Measurements from ENCODE around the gene NPIPA2. TPM values are rescaled to one million over a fixed set of nuclear protein-coding genes. Genes with fewer than 3 reads are reported as not detected.
"Not testable (repeated sequence)": the region's sequence is repeated elsewhere in the genome, so short reads cannot be mapped to it uniquely, and the experiment has no call there.

NPIPA2 gene
- total RNA-seq, 1 donor from 2014 or later, result 13.0 TPM

DNA sequence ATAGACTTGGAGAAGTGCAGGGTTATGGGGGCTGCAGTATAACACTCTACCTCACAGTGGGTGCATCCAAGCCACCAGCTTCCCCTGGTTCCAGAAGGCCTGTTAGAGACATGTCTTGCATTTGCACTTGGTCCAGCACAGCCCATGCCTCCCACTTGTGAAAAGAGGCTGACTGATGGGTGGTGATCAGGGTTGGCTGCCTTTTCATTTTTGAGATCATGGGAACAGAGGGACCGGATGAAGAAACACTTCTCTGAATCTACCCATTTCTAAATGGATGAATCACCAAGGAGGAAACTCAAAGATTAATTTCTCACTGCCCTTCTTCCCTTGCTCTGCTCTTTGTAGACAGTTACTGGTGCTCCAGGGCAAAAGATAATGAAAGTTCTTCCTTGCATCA, 43.8 kb downstream of the NPIPA2 start:
- not testable (repeated sequence) for H3K27ac Mint-ChIP-seq (ENCODE audit: unreplicated experiment); H3K36me3 Mint-ChIP-seq (ENCODE audit: low read depth); H3K9me3 Mint-ChIP-seq (ENCODE audit: low read depth); H3K27me3 Mint-ChIP-seq (ENCODE audit: low read depth); H3K4me1 Mint-ChIP-seq (ENCODE audit: low read depth); H3K4me3 Mint-ChIP-seq (ENCODE audit: unreplicated experiment); DNase-seq (ENCODE audit: low spot score)

DNA sequence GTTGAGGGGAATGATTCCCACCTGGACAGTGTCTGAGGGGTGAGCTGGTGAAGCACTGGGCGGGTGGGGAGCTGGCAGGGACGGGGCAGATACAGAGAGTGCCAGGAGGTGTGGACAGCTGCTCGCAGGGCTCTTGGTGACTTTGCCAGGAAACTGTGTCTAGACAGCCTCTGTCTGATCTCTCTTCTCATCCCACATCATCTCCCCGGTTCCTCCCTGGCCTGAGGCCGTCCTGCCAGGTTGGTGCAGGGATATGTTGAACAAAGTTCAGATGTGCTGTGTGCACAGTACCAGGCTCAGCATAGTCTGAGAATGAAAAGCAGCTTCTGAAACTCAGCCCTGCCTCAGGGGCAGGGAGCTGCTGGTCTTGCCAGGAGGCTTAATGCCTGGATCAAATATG, 47.2 kb downstream of the NPIPA2 start:
- H3K9me3 Mint-ChIP-seq (ENCODE audit: low read depth); H3K27ac Mint-ChIP-seq (ENCODE audit: unreplicated experiment); H3K4me3 Mint-ChIP-seq (ENCODE audit: unreplicated experiment): not testable (repeated sequence)

DNA sequence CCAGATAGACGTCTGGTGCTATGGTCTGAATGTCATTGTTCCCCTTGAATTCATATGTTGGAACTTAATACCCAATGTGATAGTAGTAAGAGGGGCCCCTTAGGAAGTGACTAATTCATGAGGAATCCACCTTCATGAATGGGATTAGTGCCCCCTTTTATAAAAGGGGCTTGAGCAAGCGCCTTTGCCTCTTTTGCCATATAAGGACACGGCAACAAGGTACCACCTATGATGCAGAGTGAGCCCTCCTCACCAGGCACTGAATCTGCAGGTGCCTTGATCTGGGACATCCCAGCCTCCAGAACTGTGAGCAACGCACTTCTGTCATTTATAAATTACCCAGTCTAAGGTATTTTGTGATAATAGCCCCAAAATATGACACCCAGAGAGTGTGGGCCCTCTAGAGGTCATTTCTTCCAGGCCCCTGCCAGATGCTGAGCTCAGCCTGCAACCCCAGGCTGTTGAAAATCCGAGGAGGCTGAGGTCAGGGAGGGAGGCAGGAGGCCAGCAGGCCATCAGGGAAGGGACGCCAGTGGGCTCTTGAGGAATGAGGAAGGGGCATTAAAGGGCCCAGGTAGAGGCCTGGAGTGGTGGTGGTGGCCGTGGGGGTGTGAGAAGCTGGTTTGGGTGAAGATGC, 48.1 kb downstream of the NPIPA2 start:
- H3K4me3 Mint-ChIP-seq (ENCODE audit: unreplicated experiment); DNase-seq (ENCODE audit: low spot score); H3K4me1 Mint-ChIP-seq (ENCODE audit: low read depth); H3K9me3 Mint-ChIP-seq (ENCODE audit: low read depth); H3K27me3 Mint-ChIP-seq (ENCODE audit: low read depth); H3K27ac Mint-ChIP-seq (ENCODE audit: unreplicated experiment); H3K36me3 Mint-ChIP-seq (ENCODE audit: low read depth): not testable (repeated sequence)

More for the DNA sequence above, 47.2 kb downstream of the NPIPA2 start:
- not testable (repeated sequence) for H3K4me1 Mint-ChIP-seq (ENCODE audit: low read depth); H3K36me3 Mint-ChIP-seq (ENCODE audit: low read depth); DNase-seq (ENCODE audit: low spot score); H3K27me3 Mint-ChIP-seq (ENCODE audit: low read depth)

DNA sequence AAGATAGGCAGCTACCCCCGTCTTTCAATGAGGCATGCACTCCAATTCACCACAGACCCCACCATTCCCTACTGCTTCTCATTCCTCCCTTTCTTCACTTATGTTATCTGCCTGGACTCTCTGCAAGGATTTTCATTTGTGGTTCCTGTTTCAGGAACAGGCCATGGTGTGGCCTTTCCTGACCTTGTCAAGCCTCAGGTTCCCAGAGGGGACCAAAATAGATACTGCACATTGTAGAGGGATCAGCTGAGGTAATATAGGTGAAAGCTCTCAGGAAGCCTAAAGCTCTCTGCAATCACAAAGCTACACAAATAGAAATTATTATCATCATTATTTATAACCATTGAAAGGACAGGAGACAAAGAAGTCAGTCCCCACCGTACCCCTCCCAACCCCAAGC, 50.6 kb downstream of the NPIPA2 start:
- not testable (repeated sequence) for H3K4me3 Mint-ChIP-seq (ENCODE audit: unreplicated experiment); H3K4me1 Mint-ChIP-seq (ENCODE audit: low read depth); H3K9me3 Mint-ChIP-seq (ENCODE audit: low read depth); DNase-seq (ENCODE audit: low spot score); H3K36me3 Mint-ChIP-seq (ENCODE audit: low read depth); H3K27ac Mint-ChIP-seq (ENCODE audit: unreplicated experiment); H3K27me3 Mint-ChIP-seq (ENCODE audit: low read depth)

DNA sequence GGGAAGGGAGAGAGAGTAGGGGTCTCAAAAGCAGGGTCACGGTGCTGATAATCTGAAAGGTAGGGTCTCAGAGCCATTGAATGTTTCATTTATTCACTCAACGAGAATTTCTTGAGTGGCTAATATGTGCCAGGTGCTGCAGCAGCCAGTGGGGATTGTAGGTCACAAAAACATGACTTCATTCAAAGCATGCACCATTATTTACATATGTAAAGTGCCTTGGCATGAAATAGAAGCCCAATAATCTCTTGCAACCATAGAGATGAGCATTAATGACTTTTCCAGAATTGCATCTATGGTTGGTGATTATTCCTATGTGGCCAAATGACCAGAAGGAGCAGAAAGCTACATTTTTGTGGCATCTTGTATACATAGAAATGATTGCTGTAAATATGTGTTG, 55.2 kb downstream of the NPIPA2 start:
- H3K27me3 Mint-ChIP-seq (ENCODE audit: low read depth); H3K4me1 Mint-ChIP-seq (ENCODE audit: low read depth); DNase-seq (ENCODE audit: low spot score); H3K9me3 Mint-ChIP-seq (ENCODE audit: low read depth); H3K36me3 Mint-ChIP-seq (ENCODE audit: low read depth); H3K27ac Mint-ChIP-seq (ENCODE audit: unreplicated experiment); H3K4me3 Mint-ChIP-seq (ENCODE audit: unreplicated experiment): not testable (repeated sequence)

- not testable (repeated sequence) for H3K27ac Mint-ChIP-seq (ENCODE audit: unreplicated experiment); H3K27me3 Mint-ChIP-seq (ENCODE audit: low read depth); H3K4me3 Mint-ChIP-seq (ENCODE audit: unreplicated experiment); H3K9me3 Mint-ChIP-seq (ENCODE audit: low read depth); H3K4me1 Mint-ChIP-seq (ENCODE audit: low read depth); DNase-seq (ENCODE audit: low spot score); H3K36me3 Mint-ChIP-seq (ENCODE audit: low read depth)
Observed at GRCh38 chr16:14803577-14803976, 61.2 kb downstream of the NPIPA2 start.

- H3K36me3 Mint-ChIP-seq (ENCODE audit: low read depth); H3K4me1 Mint-ChIP-seq (ENCODE audit: low read depth); DNase-seq (ENCODE audit: low spot score); H3K27me3 Mint-ChIP-seq (ENCODE audit: low read depth); H3K27ac Mint-ChIP-seq (ENCODE audit: unreplicated experiment); H3K4me3 Mint-ChIP-seq (ENCODE audit: unreplicated experiment); H3K9me3 Mint-ChIP-seq (ENCODE audit: low read depth): not testable (repeated sequence)
Observed at GRCh38 chr16:14807184-14807678, 64.9 kb downstream of the NPIPA2 start.

GRCh38 chr16:14813890-14814289, 71.6 kb downstream of the NPIPA2 start:
- H3K27ac Mint-ChIP-seq (ENCODE audit: unreplicated experiment); H3K27me3 Mint-ChIP-seq (ENCODE audit: low read depth); H3K4me3 Mint-ChIP-seq (ENCODE audit: unreplicated experiment); DNase-seq (ENCODE audit: low spot score); H3K4me1 Mint-ChIP-seq (ENCODE audit: low read depth); H3K9me3 Mint-ChIP-seq (ENCODE audit: low read depth); H3K36me3 Mint-ChIP-seq (ENCODE audit: low read depth): not testable (repeated sequence)

Other genes with a start within 250 kb of the NPIPA2 start
- 24.1 to 25.3 TPM (median 24.9 TPM) in 3 replicates for gene PARN, start 112.3 kb upstream of the NPIPA2 start, total RNA-seq
- gene BFAR, start 109.6 kb upstream of the NPIPA2 start, total RNA-seq, result 54.7 to 74.4 TPM (median 67.7 TPM) in 3 replicates
- gene PLA2G10, start 48.2 kb upstream of the NPIPA2 start, total RNA-seq, result not detected in 3 replicates
- gene NPIPA3, start 39.1 kb upstream of the NPIPA2 start, total RNA-seq, result 3.3 TPM in 1 of 3 replicates, not detected in the others
- gene NOMO1, start 91.2 kb downstream of the NPIPA2 start, total RNA-seq, result 140 to 150 TPM (median 143 TPM) in 3 replicates
- gene NPIPA1, start 194.9 kb downstream of the NPIPA2 start, total RNA-seq, result 119 to 145 TPM (median 143 TPM) in 3 replicates
- gene PDXDC1, start 232.5 kb downstream of the NPIPA2 start, total RNA-seq, result 120 to 156 TPM (median 125 TPM) in 3 replicates